GM18502 (cell line): ENCODE measurements around the gene MYH11.
A peak's percentile ranks its signal among the peaks of the same experiment; 100 is the strongest.
"Not testable (repeated sequence)": the region's sequence is repeated elsewhere in the genome, so short reads cannot be mapped to it uniquely, and the experiment has no call there.

Experiments
- ATAC-seq: cut with Tn5 transposase; IDR thresholded peaks from one replicate; pipeline ENCODE4 v1.9.1; 2021; ENCODE audit warnings: mild to moderate bottlenecking; ENCODE audit not compliant: unreplicated experiment, poor library complexity

The MYH11 gene

GRCh38 chr16:15879255-15879811 lies 22.5 kb upstream of the MYH11 start:
- no peak for ATAC-seq

- no peak for ATAC-seq
These were observed 19.7 kb upstream of the MYH11 start for GRCh38 chr16:15876503-15876902.

- no peak for ATAC-seq
These were observed 18.0 kb upstream of the MYH11 start for GRCh38 chr16:15874745-15875314.

GRCh38 chr16:15873737-15874136 lies 16.9 kb upstream of the MYH11 start:
- no peak for ATAC-seq

- ATAC-seq, result no peak
These were observed 16.5 kb upstream of the MYH11 start for GRCh38 chr16:15873301-15873700.

- ATAC-seq, result no peak
These were observed 13.2 kb upstream of the MYH11 start for GRCh38 chr16:15870011-15870410.

GRCh38 chr16:15866451-15866850 lies 9.6 kb upstream of the MYH11 start:
- ATAC-seq, result no peak

GRCh38 chr16:15865742-15866141 lies 8.9 kb upstream of the MYH11 start:
- ATAC-seq, result no peak

- no peak for ATAC-seq
These were observed 8.1 kb upstream of the MYH11 start for GRCh38 chr16:15864939-15865338.

GRCh38 chr16:15861996-15862395 lies 5.2 kb upstream of the MYH11 start:
- ATAC-seq, result no peak

GRCh38 chr16:15858921-15859668 lies 2.3 kb upstream of the MYH11 start:
- ATAC-seq, result no peak

- ATAC-seq, result no peak
These were observed 1.1 kb upstream of the MYH11 start for GRCh38 chr16:15857724-15858560.

- no peak for ATAC-seq
These were observed 646 bp downstream of the MYH11 start for GRCh38 chr16:15856182-15856581.

- peak; percentile 67 for ATAC-seq
These were observed 1.2 kb downstream of the MYH11 start for GRCh38 chr16:15855704-15856003.

GRCh38 chr16:15854906-15855703 lies 1.7 kb downstream of the MYH11 start:
- ATAC-seq, result peak; percentile 16

GRCh38 chr16:15854061-15854460 lies 2.8 kb downstream of the MYH11 start:
- no peak for ATAC-seq

GRCh38 chr16:15853021-15853420 lies 3.8 kb downstream of the MYH11 start:
- no peak for ATAC-seq

GRCh38 chr16:15850555-15850954 lies 6.3 kb downstream of the MYH11 start:
- not testable (repeated sequence) for ATAC-seq

- no peak for ATAC-seq
These were observed 7.4 kb downstream of the MYH11 start for GRCh38 chr16:15849209-15849981.
